ENCODE measurements around the gene ADARB1. TPM values are rescaled to one million over a fixed set of nuclear protein-coding genes. Genes with fewer than 3 reads are reported as not detected.

The ADARB1 gene
- total and polyA plus RNA-seq, 9 of the 15 experiments (the other 6 are each of a cell fraction or from before 2014, with no cell fraction given) = 6.7 to 16.0 (median 8.3) TPM

DNA sequence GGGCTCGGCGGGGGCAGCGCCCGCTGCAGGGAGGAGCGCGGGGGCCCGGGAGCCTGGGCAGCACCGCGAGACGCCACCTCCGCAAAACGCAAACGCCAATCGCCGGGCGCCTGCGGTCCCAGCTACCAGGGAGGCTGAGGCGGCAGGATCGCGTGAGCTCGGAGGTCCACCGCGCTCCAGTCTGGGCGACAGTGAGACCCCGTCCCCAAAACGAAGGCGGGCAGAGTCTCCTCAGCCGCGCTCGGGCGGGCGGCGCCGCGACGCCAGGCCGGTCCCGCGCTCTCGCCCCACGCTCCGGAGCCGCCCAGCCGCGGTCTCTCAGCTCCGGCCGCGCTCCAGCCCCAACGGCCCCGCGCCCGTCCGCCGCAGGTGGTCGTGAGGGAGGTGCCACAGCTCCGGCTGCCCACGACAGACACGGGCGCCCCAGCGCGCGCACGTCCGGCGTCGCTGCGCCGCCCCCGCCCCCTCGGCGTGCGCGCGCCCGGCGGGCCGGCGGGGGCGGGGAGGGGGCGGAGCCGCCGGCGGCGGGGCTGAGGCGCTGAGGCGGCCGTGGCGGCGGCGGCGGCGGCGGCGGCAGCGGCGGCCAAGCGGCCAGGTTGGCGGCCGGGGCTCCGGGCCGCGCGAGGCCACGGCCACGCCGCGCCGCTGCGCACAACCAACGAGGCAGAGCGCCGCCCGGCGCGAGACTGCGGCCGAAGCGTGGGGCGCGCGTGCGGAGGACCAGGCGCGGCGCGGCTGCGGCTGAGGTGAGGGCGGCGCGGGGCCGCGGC is at the start of gene ADARB1 (continued):
- TF ChIP-seq, protein P1, sequence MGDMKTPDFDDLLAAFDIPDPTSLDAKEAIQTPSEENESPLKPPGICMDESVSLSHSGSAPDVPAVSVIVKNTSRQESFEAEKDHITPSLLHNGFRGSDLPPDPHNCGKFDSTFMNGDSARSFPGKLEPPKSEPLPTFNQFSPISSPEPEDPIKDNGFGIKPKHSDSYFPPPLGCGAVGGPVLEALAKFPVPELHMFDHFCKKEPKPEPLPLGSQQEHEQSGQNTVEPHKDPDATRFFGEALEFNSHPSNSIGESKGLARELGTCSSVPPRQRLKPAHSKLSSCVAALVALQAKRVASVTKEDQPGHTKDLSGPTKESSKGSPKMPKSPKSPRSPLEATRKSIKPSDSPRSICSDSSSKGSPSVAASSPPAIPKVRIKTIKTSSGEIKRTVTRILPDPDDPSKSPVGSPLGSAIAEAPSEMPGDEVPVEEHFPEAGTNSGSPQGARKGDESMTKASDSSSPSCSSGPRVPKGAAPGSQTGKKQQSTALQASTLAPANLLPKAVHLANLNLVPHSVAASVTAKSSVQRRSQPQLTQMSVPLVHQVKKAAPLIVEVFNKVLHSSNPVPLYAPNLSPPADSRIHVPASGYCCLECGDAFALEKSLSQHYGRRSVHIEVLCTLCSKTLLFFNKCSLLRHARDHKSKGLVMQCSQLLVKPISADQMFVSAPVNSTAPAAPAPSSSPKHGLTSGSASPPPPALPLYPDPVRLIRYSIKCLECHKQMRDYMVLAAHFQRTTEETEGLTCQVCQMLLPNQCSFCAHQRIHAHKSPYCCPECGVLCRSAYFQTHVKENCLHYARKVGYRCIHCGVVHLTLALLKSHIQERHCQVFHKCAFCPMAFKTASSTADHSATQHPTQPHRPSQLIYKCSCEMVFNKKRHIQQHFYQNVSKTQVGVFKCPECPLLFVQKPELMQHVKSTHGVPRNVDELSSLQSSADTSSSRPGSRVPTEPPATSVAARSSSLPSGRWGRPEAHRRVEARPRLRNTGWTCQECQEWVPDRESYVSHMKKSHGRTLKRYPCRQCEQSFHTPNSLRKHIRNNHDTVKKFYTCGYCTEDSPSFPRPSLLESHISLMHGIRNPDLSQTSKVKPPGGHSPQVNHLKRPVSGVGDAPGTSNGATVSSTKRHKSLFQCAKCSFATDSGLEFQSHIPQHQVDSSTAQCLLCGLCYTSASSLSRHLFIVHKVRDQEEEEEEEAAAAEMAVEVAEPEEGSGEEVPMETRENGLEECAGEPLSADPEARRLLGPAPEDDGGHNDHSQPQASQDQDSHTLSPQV (IDR thresholded peaks at IDR 0.05) = peak; percentile 41; the same call in 1 of the 2 replicates
- TF ChIP-seq, protein P2, sequence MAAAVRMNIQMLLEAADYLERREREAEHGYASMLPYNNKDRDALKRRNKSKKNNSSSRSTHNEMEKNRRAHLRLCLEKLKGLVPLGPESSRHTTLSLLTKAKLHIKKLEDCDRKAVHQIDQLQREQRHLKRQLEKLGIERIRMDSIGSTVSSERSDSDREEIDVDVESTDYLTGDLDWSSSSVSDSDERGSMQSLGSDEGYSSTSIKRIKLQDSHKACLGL (CRISPR knock-in tag; IDR thresholded peaks at IDR 0.05; ENCODE audit: borderline replicate concordance, poor library complexity, severe bottlenecking) = no peak
- TF ChIP-seq, protein P3, sequence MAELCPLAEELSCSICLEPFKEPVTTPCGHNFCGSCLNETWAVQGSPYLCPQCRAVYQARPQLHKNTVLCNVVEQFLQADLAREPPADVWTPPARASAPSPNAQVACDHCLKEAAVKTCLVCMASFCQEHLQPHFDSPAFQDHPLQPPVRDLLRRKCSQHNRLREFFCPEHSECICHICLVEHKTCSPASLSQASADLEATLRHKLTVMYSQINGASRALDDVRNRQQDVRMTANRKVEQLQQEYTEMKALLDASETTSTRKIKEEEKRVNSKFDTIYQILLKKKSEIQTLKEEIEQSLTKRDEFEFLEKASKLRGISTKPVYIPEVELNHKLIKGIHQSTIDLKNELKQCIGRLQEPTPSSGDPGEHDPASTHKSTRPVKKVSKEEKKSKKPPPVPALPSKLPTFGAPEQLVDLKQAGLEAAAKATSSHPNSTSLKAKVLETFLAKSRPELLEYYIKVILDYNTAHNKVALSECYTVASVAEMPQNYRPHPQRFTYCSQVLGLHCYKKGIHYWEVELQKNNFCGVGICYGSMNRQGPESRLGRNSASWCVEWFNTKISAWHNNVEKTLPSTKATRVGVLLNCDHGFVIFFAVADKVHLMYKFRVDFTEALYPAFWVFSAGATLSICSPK (IDR thresholded peaks at IDR 0.05; ENCODE audit: borderline replicate concordance) = no peak
- peak; percentile 77 for TF ChIP-seq ZNF197 (CRISPR knock-in tag; IDR thresholded peaks at IDR 0.05; ENCODE audit: low read depth)
- TF ChIP-seq, protein P4, sequence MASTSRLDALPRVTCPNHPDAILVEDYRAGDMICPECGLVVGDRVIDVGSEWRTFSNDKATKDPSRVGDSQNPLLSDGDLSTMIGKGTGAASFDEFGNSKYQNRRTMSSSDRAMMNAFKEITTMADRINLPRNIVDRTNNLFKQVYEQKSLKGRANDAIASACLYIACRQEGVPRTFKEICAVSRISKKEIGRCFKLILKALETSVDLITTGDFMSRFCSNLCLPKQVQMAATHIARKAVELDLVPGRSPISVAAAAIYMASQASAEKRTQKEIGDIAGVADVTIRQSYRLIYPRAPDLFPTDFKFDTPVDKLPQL (IDR thresholded peaks at IDR 0.05; ENCODE audit: extremely low read depth, insufficient read length) = no peak
- TF ChIP-seq STAT5A (IDR thresholded peaks at IDR 0.05; ENCODE audit: borderline replicate concordance, low read length) = peak; percentile 46; the same call in 1 of the 2 replicates
- TF ChIP-seq, protein P5, sequence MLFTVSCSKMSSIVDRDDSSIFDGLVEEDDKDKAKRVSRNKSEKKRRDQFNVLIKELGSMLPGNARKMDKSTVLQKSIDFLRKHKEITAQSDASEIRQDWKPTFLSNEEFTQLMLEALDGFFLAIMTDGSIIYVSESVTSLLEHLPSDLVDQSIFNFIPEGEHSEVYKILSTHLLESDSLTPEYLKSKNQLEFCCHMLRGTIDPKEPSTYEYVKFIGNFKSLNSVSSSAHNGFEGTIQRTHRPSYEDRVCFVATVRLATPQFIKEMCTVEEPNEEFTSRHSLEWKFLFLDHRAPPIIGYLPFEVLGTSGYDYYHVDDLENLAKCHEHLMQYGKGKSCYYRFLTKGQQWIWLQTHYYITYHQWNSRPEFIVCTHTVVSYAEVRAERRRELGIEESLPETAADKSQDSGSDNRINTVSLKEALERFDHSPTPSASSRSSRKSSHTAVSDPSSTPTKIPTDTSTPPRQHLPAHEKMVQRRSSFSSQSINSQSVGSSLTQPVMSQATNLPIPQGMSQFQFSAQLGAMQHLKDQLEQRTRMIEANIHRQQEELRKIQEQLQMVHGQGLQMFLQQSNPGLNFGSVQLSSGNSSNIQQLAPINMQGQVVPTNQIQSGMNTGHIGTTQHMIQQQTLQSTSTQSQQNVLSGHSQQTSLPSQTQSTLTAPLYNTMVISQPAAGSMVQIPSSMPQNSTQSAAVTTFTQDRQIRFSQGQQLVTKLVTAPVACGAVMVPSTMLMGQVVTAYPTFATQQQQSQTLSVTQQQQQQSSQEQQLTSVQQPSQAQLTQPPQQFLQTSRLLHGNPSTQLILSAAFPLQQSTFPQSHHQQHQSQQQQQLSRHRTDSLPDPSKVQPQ (CRISPR knock-in tag; IDR thresholded peaks at IDR 0.05; ENCODE audit: borderline replicate concordance) = no peak
- TF ChIP-seq HDGF (IDR thresholded peaks at IDR 0.05) = no peak
- 0 out of 2 replicates have a peak, but pooled peaks have one; percentile 66 for TF ChIP-seq SUPT5H (IDR thresholded peaks at IDR 0.05)
- TF ChIP-seq NFXL1 (CRISPR knock-in tag; IDR thresholded peaks at IDR 0.05) = 0 out of 2 replicates have a peak, but pooled peaks have one; percentile 58
- TF ChIP-seq, protein P6, sequence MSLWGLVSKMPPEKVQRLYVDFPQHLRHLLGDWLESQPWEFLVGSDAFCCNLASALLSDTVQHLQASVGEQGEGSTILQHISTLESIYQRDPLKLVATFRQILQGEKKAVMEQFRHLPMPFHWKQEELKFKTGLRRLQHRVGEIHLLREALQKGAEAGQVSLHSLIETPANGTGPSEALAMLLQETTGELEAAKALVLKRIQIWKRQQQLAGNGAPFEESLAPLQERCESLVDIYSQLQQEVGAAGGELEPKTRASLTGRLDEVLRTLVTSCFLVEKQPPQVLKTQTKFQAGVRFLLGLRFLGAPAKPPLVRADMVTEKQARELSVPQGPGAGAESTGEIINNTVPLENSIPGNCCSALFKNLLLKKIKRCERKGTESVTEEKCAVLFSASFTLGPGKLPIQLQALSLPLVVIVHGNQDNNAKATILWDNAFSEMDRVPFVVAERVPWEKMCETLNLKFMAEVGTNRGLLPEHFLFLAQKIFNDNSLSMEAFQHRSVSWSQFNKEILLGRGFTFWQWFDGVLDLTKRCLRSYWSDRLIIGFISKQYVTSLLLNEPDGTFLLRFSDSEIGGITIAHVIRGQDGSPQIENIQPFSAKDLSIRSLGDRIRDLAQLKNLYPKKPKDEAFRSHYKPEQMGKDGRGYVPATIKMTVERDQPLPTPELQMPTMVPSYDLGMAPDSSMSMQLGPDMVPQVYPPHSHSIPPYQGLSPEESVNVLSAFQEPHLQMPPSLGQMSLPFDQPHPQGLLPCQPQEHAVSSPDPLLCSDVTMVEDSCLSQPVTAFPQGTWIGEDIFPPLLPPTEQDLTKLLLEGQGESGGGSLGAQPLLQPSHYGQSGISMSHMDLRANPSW (CRISPR knock-in tag; IDR thresholded peaks at IDR 0.05) = no peak
- peak; percentile 84; the same call in 1 of the 2 replicates for TF ChIP-seq ZNF583 (CRISPR knock-in tag; IDR thresholded peaks at IDR 0.05)
- TF ChIP-seq NR2F6 (CRISPR knock-in tag; IDR thresholded peaks at IDR 0.05) = peak; percentile 98

Measured in K562 (cell line).